ENCODE measurements around the gene GALK2. TPM values are rescaled to one million over a fixed set of nuclear protein-coding genes. Genes with fewer than 3 reads are reported as not detected.

GALK2 gene
- total and polyA plus RNA-seq, 2 of the 4 experiments (the other 2 are of a cell fraction), result 27.0 to 63.6 TPM

DNA sequence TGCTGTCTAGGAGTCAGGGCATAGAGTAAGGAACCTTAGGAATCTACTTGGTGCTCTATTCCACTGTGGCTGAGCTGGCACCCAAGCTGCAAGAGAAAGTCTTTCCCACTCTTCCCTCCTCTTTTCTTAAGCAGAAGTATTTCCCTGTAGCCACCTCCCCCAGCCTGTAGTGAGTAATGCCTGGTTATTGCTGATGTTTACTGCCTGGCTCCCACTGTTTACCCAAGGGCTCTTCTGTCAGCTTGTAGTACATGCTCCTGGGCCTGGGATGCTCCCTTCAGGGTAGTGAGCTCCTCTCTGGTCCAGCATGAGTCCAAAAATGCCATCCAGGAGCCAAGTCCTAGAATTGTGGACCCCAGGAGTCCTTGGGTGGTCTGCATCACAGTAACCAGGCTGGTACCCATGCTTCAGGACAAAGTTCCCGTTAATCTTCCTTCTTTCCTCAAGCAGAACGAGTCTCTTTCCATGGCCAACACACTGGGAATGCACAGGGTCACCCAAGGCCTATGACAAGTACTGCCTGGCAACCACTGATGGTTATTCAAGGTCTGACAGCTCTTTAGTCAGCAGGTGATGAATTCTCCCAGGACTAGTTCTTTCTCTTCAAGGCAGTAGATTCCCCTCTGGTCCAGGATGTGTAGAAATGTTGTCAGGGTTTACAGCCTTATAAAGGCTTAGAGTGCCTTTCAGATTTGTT is 17.6 kb downstream of the GALK2 start:
- no TSS peak for BruUV-seq (replicated peaks)
- CTCF ChIA-PET, result interaction anchor here (1.7 kb wide), 1 partner anchor 12 kb away, joined by 4 read pairs; no protein-coding TSS in a partner anchor

More for the DNA sequence above, 17.6 kb downstream of the GALK2 start:
- intact Hi-C loops (cut with micrococcal nuclease) (no loop called here), in situ Hi-C loops (cut with MboI; ENCODE audit: low sequenced_read_pairs) (no loop called here), dilution Hi-C loops (cut with HindIII; ENCODE audit: low sequenced_read_pairs, unreplicated experiment) (no loop called here)
- H4K8ac ChIP-seq (ENCODE audit: low read depth in 2 of 2, low read length in 2 of 2), result no peak overlapping the region; a peak in 1 of 4 replicates
- no peak overlapping the region for H3K27ac ChIP-seq (ENCODE audit: insufficient read depth, low read length)
- peak overlapping the region; percentile 31 for H3K4ac ChIP-seq (ENCODE audit: low read depth, low read length)
- no peak overlapping the region for H3K4me3 ChIP-seq (ENCODE audit: insufficient read depth, low read depth, low read length)
- no peak overlapping the region for H3K9ac ChIP-seq (ENCODE audit: low read depth, low read length)
- H3K18ac ChIP-seq (ENCODE audit: low read depth, low read length), result no peak overlapping the region
- no peaks in the 10 kb centered on the region for H3K27me3 ChIP-seq (ENCODE audit: control insufficient read depth, insufficient read depth, low read length)
- peak overlapping the region; percentile 45; the same call in 1 of the 2 replicates for H2AK5ac ChIP-seq (ENCODE audit: low read depth, low read length)
- peaks cover 18% of the 10 kb centered on the region for H4K20me1 ChIP-seq (ENCODE audit: insufficient read depth, low read length)
- peak; percentile 76 for DNase-seq
- no peak overlapping the region for H3K56ac ChIP-seq (ENCODE audit: extremely low read depth, insufficient read depth, low read length)
- H2BK120ac ChIP-seq (ENCODE audit: low read depth, low read length), result no peak overlapping the region; the same call in 1 of the 2 replicates
- no peak overlapping the region for H2BK5ac ChIP-seq (ENCODE audit: low read depth, low read length, poor library complexity, severe bottlenecking)
- H3K4me2 ChIP-seq (ENCODE audit: low read depth, low read length), result no peak overlapping the region; the same call in 1 of the 2 replicates
- H4K91ac ChIP-seq (ENCODE audit: insufficient read depth, low read depth, low read length), result no peak overlapping the region
- H2AK9ac ChIP-seq (replicated peaks; ENCODE audit: low read depth, low read length, poor library complexity), result no peak overlapping the region
- H3K9me1 ChIP-seq (ENCODE audit: insufficient read depth, low read length), result peaks cover 14% of the 10 kb centered on the region
- peak; percentile 100 for ATAC-seq (ENCODE audit: low read depth)
- 0 out of 2 replicates have a peak overlapping the region, but pooled peaks have one; percentile 55 for H3K14ac ChIP-seq (replicated peaks; ENCODE audit: low read depth, low read length)
- H4K5ac ChIP-seq (ENCODE audit: low read depth, low read length), result no peak overlapping the region
- no peaks in the 10 kb centered on the region for H3K36me3 ChIP-seq (ENCODE audit: control insufficient read depth, insufficient read depth, low read length)
- POLR2A ChIA-PET (ENCODE audit: unreplicated experiment), result no interaction called here
- peak overlapping the region; percentile 6; the same call in 1 of the 2 replicates for H3K23ac ChIP-seq (ENCODE audit: low read depth, low read length)
- no CpG with 5 or more reads among the region's 2 CpGs for WGBS, 2 experiments (ENCODE audit: extremely low coverage in 2 of 2, insufficient read length in 1 of 2)
- H2BK15ac ChIP-seq (ENCODE audit: low read depth, low read length), result no peak overlapping the region
- peaks cover 24 to 42% of the 10 kb centered on the region in 2 experiments for H3K79me1 ChIP-seq (ENCODE audit: low read depth in 1 of 2, low read length in 2 of 2)
- H2AFZ ChIP-seq (replicated peaks; ENCODE audit: low read length, poor library complexity), result no peak overlapping the region
- H3K4me1 ChIP-seq (ENCODE audit: control insufficient read depth, insufficient read depth, low read length), result peaks cover 7% of the 10 kb centered on the region
- peak; percentile 48; the same call in 1 of the 2 replicates for TF ChIP-seq MXI1 (IDR thresholded peaks at IDR 0.05; ENCODE audit: borderline replicate concordance, low read depth, low read length)
- TF ChIP-seq RAD21 (IDR thresholded peaks at IDR 0.05; ENCODE audit: low read length), result no peak
- peak; percentile 32; the same call in 1 of the 2 replicates for TF ChIP-seq FOS (IDR thresholded peaks at IDR 0.05; ENCODE audit: low read depth, low read length)
- TF ChIP-seq, protein P1, sequence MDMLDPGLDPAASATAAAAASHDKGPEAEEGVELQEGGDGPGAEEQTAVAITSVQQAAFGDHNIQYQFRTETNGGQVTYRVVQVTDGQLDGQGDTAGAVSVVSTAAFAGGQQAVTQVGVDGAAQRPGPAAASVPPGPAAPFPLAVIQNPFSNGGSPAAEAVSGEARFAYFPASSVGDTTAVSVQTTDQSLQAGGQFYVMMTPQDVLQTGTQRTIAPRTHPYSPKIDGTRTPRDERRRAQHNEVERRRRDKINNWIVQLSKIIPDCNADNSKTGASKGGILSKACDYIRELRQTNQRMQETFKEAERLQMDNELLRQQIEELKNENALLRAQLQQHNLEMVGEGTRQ (IDR thresholded peaks at IDR 0.05; ENCODE audit: low read depth, low read length), result no peak
- peak; percentile 86 for TF ChIP-seq RFX5 (IDR thresholded peaks at IDR 0.05; ENCODE audit: low read depth, low read length)
- no peak for TF ChIP-seq RCOR1 (IDR thresholded peaks at IDR 0.05; ENCODE audit: insufficient replicate concordance, low read length)
- H2BK20ac ChIP-seq (ENCODE audit: low read depth, low read length), result no peak overlapping the region
- no peaks in the 10 kb centered on the region for H3K9me3 ChIP-seq (ENCODE audit: control insufficient read depth, insufficient read depth, low read length)
